RWPE2 (cell line): ENCODE measurements around the gene CISD1.
"Not testable (repeated sequence)": the region's sequence is repeated elsewhere in the genome, so short reads cannot be mapped to it uniquely, and the experiment has no call there.

Source experiments
- ATAC-seq: fragments of 200-7000 bp; cut with Tn5 transposase; 3 replicates; pipeline ENCODE4 v1.9.1; 2021; ENCODE audit warnings: low read depth
- DNase-seq: peaks from one replicate; pipeline ENCODE4 v3.0.0-alpha.2; 2020; ENCODE audit warnings: low spot score
- H3K27ac ChIP-seq: fragments of 450-650 bp; 2 replicates; pipeline ENCODE4 v1.5.1; 2017; ENCODE audit warnings: mild to moderate bottlenecking; ENCODE audit not compliant: poor library complexity, severe bottlenecking
- H3K27me3 ChIP-seq: fragments of 250-450 bp; sonication (Bioruptor Pico); 2 replicates; pipeline ENCODE4 v1.5.1; 2021; ENCODE audit warnings: mild to moderate bottlenecking, moderate library complexity; ENCODE audit not compliant: insufficient read depth, poor library complexity, severe bottlenecking
- H3K36me3 ChIP-seq: fragments of 250-450 bp; sonication (Bioruptor Pico); 2 replicates; pipeline ENCODE4 v1.5.1; 2020; ENCODE audit warnings: low read depth, mild to moderate bottlenecking, moderate library complexity
- H3K4me1 ChIP-seq: fragments of 250-450 bp; sonication (Bioruptor Pico); 2 replicates; pipeline ENCODE4 v1.5.1; 2021; ENCODE audit warnings: mild to moderate bottlenecking, moderate library complexity; ENCODE audit not compliant: insufficient read depth, poor library complexity, severe bottlenecking
- H3K4me3 ChIP-seq: fragments of 250-450 bp; sonication (Bioruptor Pico); 2 replicates; pipeline ENCODE4 v1.5.1; 2021; ENCODE audit warnings: mild to moderate bottlenecking, moderate library complexity; ENCODE audit not compliant: severe bottlenecking
- H3K9me3 ChIP-seq: fragments of 250-450 bp; sonication (Bioruptor Pico); 2 replicates; pipeline ENCODE4 v1.5.1; 2021; ENCODE audit warnings: mild to moderate bottlenecking, moderate library complexity; ENCODE audit not compliant: severe bottlenecking
- TF ChIP-seq, protein P1 (sequence below): fragments of 450-650 bp; IDR thresholded peaks from one replicate; pipeline ENCODE4 v1.5.1; 2017; ENCODE audit warnings: mild to moderate bottlenecking, moderate library complexity; ENCODE audit not compliant: poor library complexity, severe bottlenecking

Gene CISD1

DNA sequence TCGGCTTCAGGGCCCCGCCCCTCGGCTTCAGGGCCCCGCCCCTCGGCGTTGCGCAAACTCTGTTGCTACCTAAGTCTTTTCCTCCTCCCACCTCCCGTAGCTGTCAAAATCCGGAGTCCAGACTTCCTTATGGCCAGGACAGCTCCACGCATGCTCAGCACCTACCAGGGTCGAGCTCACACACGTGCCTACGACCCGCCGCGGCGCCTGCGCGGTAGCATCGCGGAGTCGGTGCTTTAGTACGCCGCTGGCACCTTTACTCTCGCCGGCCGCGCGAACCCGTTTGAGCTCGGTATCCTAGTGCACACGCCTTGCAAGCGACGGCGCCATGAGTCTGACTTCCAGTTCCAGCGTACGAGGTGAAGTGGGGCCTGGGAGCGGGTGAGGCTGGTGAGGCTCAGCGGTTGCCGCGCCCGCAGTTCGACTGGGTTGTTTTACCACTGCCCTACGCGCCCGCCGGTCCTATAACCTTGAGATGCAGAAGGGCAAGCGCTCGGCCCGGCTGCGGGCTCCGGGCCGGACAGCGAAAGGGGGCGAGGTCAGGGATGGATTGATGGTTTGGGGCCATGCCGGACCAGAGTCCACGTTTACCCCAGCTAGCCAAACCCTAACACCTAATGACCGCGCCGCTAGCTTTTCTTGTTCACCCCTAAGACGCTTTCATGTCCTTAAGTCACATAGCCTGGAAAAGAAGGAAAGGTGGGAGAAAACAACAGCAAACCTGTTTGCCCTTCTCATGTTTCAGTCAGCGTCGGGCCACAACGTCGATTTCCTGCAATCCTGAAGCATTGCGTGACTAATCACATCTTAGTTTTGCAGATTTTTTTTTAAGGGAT lies at the start of gene CISD1:
Gene CISD1, plus strand, starts transcription at position 217 of the 836 bp plus-strand sequence. Its CDS starts 112 bp downstream, at position 329.
- peak; percentile 98 for DNase-seq
- H3K27me3 ChIP-seq, result no peaks in the 10 kb centered on the region
- TF ChIP-seq, protein P1, sequence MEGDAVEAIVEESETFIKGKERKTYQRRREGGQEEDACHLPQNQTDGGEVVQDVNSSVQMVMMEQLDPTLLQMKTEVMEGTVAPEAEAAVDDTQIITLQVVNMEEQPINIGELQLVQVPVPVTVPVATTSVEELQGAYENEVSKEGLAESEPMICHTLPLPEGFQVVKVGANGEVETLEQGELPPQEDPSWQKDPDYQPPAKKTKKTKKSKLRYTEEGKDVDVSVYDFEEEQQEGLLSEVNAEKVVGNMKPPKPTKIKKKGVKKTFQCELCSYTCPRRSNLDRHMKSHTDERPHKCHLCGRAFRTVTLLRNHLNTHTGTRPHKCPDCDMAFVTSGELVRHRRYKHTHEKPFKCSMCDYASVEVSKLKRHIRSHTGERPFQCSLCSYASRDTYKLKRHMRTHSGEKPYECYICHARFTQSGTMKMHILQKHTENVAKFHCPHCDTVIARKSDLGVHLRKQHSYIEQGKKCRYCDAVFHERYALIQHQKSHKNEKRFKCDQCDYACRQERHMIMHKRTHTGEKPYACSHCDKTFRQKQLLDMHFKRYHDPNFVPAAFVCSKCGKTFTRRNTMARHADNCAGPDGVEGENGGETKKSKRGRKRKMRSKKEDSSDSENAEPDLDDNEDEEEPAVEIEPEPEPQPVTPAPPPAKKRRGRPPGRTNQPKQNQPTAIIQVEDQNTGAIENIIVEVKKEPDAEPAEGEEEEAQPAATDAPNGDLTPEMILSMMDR, result no peak
- peak within 1 kb of the TSS; percentile 61 for H3K4me3 ChIP-seq
- ATAC-seq, result peak; percentile 69
- no peaks in the 10 kb centered on the region for H3K36me3 ChIP-seq
- peaks cover 14% of the 10 kb centered on the region for H3K4me1 ChIP-seq
- H3K27ac ChIP-seq, result peak within 1 kb of the TSS; percentile 89
- H3K9me3 ChIP-seq, result no peaks in the 10 kb centered on the region

DNA sequence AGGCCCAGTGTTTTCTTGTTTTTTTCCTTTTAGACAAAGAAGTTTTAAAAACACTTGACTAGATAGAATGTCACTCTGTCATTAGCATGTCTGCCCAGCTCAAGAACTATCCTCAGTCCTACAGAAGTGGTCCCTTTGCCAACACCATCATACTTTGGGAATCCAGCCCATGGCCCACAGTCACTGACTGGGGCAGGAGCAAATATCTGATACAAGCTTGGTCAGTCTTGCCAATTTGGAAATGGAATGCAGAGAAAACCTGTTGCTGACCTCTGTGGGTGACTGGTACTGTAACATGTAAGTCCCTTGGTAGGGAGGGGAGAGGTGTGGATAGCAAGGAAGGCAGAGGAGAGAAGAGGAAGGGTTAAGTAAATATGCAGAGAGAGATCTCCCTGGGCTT lies 49.1 kb upstream of the CISD1 start:
- ATAC-seq (no peak), DNase-seq (no peak)
- Histone ChIP-seq H3K27ac (no peak overlapping the region), H3K27me3 (no peaks in the 10 kb centered on the region), H3K4me3 (no peak overlapping the region), H3K4me1 (peaks cover 8% of the 10 kb centered on the region), H3K9me3 (peaks cover 3% of the 10 kb centered on the region), H3K36me3 (peaks cover 4% of the 10 kb centered on the region; the same call in 1 of the 2 replicates)
- TF ChIP-seq, protein P1, result no peak

DNA sequence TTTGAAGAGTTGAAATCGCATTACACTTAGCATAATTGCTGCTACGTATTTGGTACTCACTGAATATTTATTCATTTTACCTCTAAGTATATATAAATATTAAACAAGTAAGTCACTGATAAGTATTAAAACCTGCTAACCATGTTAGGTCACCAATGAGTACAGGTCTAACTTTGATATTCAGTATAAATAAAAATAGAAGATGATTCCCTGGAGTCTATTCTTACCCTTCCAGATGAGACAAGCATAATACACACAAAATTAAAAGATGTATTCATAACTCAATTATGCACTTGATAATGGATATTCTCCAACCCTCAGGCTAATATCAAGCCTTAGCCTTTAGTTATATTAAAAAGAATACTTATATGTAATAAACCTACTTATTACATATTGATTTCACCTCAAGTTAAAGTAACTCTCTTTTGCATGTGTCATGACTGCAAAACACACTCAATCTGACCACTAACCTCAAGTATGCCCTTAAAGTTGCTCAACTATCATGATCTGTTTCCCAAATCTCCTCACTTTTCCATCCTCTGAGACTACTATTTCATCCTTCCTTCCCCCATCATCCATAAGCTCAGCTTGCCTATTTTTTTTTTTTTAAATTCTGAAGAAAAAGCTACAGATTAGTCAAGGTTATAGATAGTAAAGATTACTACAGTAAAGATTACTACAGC lies 48.1 kb upstream of the CISD1 start:
- ATAC-seq, result no peak
- Histone ChIP-seq H3K27ac (no peak overlapping the region), H3K27me3 (no peaks in the 10 kb centered on the region), H3K4me3 (no peak overlapping the region), H3K36me3 (peaks cover 3% of the 10 kb centered on the region; the same call in 1 of the 2 replicates), H3K4me1 (peaks cover 8% of the 10 kb centered on the region), H3K9me3 (no peaks in the 10 kb centered on the region)
- no peak for DNase-seq
- TF ChIP-seq, protein P1, result no peak

DNA sequence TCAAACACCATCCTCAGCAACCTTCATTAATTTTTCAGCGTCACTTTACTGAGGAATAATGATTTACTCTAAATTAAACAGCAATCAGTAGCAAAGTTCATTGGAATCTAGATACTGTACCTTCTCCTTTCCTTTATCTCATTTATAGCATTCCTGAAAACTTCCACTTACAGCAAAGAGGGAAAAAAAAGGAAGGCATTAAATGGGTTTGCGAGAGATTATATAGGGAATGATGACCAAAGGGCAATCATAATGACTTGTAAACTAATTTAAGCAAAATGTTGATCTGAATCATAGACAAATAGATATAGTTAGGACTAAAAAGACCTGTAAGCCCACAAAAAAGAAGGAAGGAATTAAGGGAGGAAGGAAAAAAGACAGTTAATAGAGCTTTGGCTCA lies 43.3 kb upstream of the CISD1 start:
- no peak for DNase-seq
- Histone ChIP-seq H3K27me3 (no peaks in the 10 kb centered on the region), H3K36me3 (no peaks in the 10 kb centered on the region; the same call in 1 of the 2 replicates), H3K27ac (no peak overlapping the region), H3K4me1 (no peaks in the 10 kb centered on the region), H3K4me3 (no peak overlapping the region), H3K9me3 (no peaks in the 10 kb centered on the region)
- no peak for ATAC-seq
- TF ChIP-seq, protein P1, result no peak

DNA sequence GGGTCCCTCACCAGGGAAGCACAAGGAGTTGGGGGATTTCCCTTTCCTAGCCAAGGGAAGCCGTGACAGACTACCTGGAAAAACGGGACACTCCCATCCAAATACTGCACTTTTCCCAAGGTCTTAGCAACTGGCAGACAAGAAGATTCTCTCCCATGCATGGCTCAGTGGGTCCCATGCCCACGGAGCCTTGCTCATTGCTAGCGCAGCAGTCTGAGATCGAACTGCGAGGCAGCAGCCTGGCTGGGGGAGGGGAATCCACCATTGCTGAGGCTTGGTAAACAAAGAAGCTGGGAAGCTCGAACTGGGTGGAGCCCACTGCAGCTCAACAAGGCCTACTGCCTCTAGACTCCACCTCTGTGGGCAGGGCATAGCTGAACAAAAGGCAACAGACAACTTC lies 39.1 kb upstream of the CISD1 start:
- H3K9me3 ChIP-seq, H3K36me3 ChIP-seq, H3K27me3 ChIP-seq, H3K27ac ChIP-seq, DNase-seq, ATAC-seq, H3K4me1 ChIP-seq, H3K4me3 ChIP-seq: not testable (repeated sequence)
